Activated CD8-positive, alpha-beta T cell treated with anti-CD3 and anti-CD28 coated beads for 36 hours (primary cell): ENCODE data around the gene SEMA4F. TPM values are rescaled to one million over a fixed set of nuclear protein-coding genes. Genes with fewer than 3 reads are reported as not detected.
A peak's percentile ranks its signal among the peaks of the same experiment; 100 is the strongest.

Experiments
- ATAC-seq: fragments of 200-7000 bp; cut with Tn5 transposase; one replicate; pipeline ENCODE4 v1.10.0; 2021; ENCODE audit warnings: mild to moderate bottlenecking, moderate library complexity
- CTCF ChIA-PET: fragments of 350-600 bp; sonication (Branson Sonifier 250); formaldehyde crosslinking; loops from one replicate; lab custom pipeline; 2021; ENCODE audit warnings: antibody characterized with exemption; lab: Charles Lee
- POLR2A ChIA-PET: fragments of 350-600 bp; sonication (Branson Sonifier 250); formaldehyde crosslinking; loops from one replicate; lab custom pipeline; 2021; ENCODE audit warnings: antibody characterized with exemption; lab: Charles Lee
- DNase-seq: peaks from one replicate; pipeline ENCODE4 v3.0.0-alpha.2; 2020
- H3K27ac Mint-ChIP-seq: one replicate; pipeline ENCODE4 v1.8.0; 2021; ENCODE audit warnings: mild to moderate bottlenecking, mixed read lengths
- H3K27me3 Mint-ChIP-seq: one replicate; pipeline ENCODE4 v1.8.0; 2021; ENCODE audit warnings: mixed read lengths
- H3K36me3 Mint-ChIP-seq: one replicate; pipeline ENCODE4 v1.8.0; 2021; ENCODE audit warnings: low read depth, mixed read lengths
- H3K4me1 Mint-ChIP-seq: one replicate; pipeline ENCODE4 v1.8.0; 2021; ENCODE audit warnings: low read depth, mixed read lengths
- H3K4me3 Mint-ChIP-seq: one replicate; pipeline ENCODE4 v1.8.0; 2021; ENCODE audit warnings: mild to moderate bottlenecking, moderate library complexity, mixed read lengths
- H3K9me3 Mint-ChIP-seq: one replicate; pipeline ENCODE4 v1.8.0; 2021; ENCODE audit warnings: mixed read lengths
- intact Hi-C: fragments of 100-400 bp; cut with micrococcal nuclease; formaldehyde crosslinking; loops from one replicate; pipeline ENCODE4 v1.10.0; 2022
- total RNA-seq, 2 experiments: library from RNA; stranded (reverse); gene quantifications; one replicate each; pipeline ENCODE4 v1.2.3, GENCODE V29; 2021
- TF ChIP-seq, protein P1 (sequence below): fragments of 200-600 bp; IDR thresholded peaks from one replicate; pipeline ENCODE4 v1.8.0; 2022; ENCODE audit warnings: antibody characterized with exemption, mild to moderate bottlenecking

The SEMA4F gene, protein sequence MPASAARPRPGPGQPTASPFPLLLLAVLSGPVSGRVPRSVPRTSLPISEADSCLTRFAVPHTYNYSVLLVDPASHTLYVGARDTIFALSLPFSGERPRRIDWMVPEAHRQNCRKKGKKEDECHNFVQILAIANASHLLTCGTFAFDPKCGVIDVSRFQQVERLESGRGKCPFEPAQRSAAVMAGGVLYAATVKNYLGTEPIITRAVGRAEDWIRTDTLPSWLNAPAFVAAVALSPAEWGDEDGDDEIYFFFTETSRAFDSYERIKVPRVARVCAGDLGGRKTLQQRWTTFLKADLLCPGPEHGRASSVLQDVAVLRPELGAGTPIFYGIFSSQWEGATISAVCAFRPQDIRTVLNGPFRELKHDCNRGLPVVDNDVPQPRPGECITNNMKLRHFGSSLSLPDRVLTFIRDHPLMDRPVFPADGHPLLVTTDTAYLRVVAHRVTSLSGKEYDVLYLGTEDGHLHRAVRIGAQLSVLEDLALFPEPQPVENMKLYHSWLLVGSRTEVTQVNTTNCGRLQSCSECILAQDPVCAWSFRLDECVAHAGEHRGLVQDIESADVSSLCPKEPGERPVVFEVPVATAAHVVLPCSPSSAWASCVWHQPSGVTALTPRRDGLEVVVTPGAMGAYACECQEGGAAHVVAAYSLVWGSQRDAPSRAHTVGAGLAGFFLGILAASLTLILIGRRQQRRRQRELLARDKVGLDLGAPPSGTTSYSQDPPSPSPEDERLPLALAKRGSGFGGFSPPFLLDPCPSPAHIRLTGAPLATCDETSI
- 1 to 10 TPM; 3.1 to 4.2 TPM for total RNA-seq

DNA sequence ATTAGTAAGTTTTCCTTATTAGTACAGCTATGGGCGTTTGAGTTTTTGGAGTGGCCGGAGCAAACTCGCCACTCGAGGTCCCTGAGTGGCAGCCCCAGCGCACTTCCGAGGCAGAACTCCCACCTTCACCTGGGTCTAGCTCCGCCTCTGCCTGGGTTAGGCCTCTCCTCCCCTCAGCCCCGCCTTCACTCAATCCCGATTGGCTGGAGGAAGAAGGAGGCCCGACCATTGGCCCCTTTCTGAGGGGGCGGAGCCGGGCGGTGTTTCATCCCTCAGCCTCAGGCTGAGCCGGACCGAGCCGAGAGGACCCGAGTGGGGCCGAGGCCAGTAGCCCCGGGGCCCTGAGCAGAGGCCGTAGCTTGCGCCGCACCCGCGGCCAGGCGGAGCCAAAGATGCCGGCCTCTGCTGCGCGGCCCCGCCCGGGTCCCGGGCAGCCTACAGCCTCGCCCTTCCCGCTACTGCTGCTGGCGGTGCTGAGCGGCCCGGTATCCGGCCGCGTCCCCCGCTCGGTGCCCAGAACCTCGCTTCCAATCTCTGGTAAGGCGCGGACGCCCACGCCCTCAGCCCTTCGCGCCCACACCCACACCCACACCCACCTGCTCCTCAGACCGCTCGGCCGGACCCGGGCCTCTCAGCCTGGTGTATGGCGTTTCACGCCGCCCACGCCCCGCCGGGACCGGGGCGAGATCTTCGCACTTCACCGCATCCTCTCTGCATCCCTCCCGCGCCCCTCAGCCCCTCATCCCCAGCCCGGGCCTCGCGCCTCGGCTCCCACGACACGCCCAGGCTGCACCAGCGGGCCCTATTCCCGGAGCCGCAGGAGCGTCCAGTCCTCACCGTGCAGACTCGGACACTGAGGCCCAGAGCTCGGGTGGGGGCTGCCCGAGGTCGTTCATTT lies at the start of gene SEMA4F:
Gene SEMA4F (plus strand): TSS at position 263 of the 898 bp plus-strand sequence. CDS start 130 bp downstream, at position 393.
- DNase-seq = peak; percentile 96
- H3K9me3 Mint-ChIP-seq = no peaks in the 10 kb centered on the region
- peaks cover 5% of the 10 kb centered on the region for H3K27me3 Mint-ChIP-seq
- CTCF ChIA-PET = interaction anchor here (0.8 to 1.4 kb wide), 2 partner anchors 20 to 223 kb away, joined by 3 to 4 read pairs; no protein-coding TSS in a partner anchor
- peak within 1 kb of the TSS; percentile 17 for H3K27ac Mint-ChIP-seq
- POLR2A ChIA-PET = interaction anchor here (1.9 kb wide), 1 partner anchor 8 kb away, joined by 4 read pairs; no protein-coding TSS in a partner anchor
- H3K36me3 Mint-ChIP-seq = no peaks in the 10 kb centered on the region
- H3K4me3 Mint-ChIP-seq = peak within 1 kb of the TSS; percentile 65
- TF ChIP-seq, protein P1, sequence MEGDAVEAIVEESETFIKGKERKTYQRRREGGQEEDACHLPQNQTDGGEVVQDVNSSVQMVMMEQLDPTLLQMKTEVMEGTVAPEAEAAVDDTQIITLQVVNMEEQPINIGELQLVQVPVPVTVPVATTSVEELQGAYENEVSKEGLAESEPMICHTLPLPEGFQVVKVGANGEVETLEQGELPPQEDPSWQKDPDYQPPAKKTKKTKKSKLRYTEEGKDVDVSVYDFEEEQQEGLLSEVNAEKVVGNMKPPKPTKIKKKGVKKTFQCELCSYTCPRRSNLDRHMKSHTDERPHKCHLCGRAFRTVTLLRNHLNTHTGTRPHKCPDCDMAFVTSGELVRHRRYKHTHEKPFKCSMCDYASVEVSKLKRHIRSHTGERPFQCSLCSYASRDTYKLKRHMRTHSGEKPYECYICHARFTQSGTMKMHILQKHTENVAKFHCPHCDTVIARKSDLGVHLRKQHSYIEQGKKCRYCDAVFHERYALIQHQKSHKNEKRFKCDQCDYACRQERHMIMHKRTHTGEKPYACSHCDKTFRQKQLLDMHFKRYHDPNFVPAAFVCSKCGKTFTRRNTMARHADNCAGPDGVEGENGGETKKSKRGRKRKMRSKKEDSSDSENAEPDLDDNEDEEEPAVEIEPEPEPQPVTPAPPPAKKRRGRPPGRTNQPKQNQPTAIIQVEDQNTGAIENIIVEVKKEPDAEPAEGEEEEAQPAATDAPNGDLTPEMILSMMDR = no peak
- intact Hi-C loops = no loop called here
- peak; percentile 100 for ATAC-seq
- peaks cover 11% of the 10 kb centered on the region for H3K4me1 Mint-ChIP-seq

- POLR2A ChIA-PET = no interaction called here
- ATAC-seq (no peak), DNase-seq (no peak)
- TF ChIP-seq, protein P1 = no peak
- Mint-ChIP-seq H3K27me3 (peaks cover 29% of the 10 kb centered on the region), H3K4me3 (no peak overlapping the region), H3K36me3 (no peaks in the 10 kb centered on the region), H3K4me1 (peaks cover 6% of the 10 kb centered on the region), H3K27ac (no peak overlapping the region), H3K9me3 (no peaks in the 10 kb centered on the region)
- CTCF ChIA-PET = no interaction called here
- intact Hi-C loops = no loop called here
Measured at GRCh38 chr2:74606927-74607326, 47.1 kb upstream of the SEMA4F start.

GRCh38 chr2:74617122-74617521 lies 36.9 kb upstream of the SEMA4F start:
- no peak overlapping the region for H3K27ac Mint-ChIP-seq
- H3K27me3 Mint-ChIP-seq = peaks cover 22% of the 10 kb centered on the region
- TF ChIP-seq, protein P1 = no peak
- no peaks in the 10 kb centered on the region for H3K36me3 Mint-ChIP-seq
- ATAC-seq (no peak), DNase-seq (no peak)
- H3K4me1 Mint-ChIP-seq = no peaks in the 10 kb centered on the region
- intact Hi-C loops = no loop called here
- ChIA-PET POLR2A (no interaction called here), CTCF (interaction anchor here (1.4 kb wide), 1 partner anchor 32 kb away, joined by 5 read pairs; no protein-coding TSS in a partner anchor)
- H3K9me3 Mint-ChIP-seq = no peaks in the 10 kb centered on the region
- H3K4me3 Mint-ChIP-seq = no peak overlapping the region

DNA sequence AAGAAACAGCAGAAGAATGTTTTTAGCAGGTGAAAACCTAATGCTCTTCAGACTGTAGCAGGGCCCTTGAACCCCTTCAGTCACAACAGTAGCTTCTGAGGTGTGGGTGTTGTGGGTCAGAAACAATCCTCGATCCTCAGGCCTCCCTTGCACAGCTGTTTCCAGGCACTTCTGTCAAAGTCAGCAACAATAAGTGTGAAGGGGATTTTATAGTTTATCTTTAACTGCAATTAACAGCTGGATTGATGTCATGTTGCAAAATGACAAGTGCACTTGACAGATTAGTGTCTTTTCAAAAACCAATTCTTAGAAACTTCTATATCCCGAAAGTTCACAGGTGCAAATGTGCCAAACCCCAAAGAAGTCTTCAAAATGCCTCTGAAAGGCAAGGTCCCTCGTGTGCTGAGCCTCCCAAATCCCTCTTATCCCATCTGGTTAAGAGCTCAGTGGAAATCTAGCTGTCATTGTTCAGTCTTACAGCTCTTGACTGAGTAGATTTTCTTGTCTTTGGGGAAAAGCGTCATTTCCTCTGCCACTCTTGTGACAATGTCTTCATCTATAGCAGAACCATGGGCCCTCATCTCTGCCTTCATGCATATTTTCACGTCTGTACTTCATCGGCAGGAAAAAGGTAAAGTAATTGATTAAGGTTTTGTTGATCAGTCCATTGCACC lies 35.5 kb upstream of the SEMA4F start:
- intact Hi-C loops = no loop called here
- Mint-ChIP-seq H3K27ac (no peak overlapping the region), H3K27me3 (peaks cover 12% of the 10 kb centered on the region), H3K36me3 (no peaks in the 10 kb centered on the region), H3K4me3 (no peak overlapping the region), H3K9me3 (no peaks in the 10 kb centered on the region), H3K4me1 (no peaks in the 10 kb centered on the region)
- TF ChIP-seq, protein P1 = no peak
- ChIA-PET POLR2A (no interaction called here), CTCF (no interaction called here)
- DNase-seq (no peak), ATAC-seq (no peak)
